HCT116 (cell line): Measurements from ENCODE around the gene PREB. TPM values are rescaled to one million over a fixed set of nuclear protein-coding genes. Genes with fewer than 3 reads are reported as not detected.

Experiments used
- ATAC-seq: fragments of 200-7000 bp; cut with Tn5 transposase; 2 replicates; pipeline ENCODE4 v1.9.1; 2020; ENCODE audit warnings: mild to moderate bottlenecking, moderate library complexity
- BruUV-seq: library from RNA; stranded (reverse); fragments of 400-500 nt; replicated peaks from 2 replicates; lab custom pipeline; 2021; lab: Mats Ljungman, UMichigan
- CTCF ChIA-PET: fragments of 300-600 bp; sonication (Branson Sonifier 250); formaldehyde crosslinking; loops from one replicate; lab custom pipeline; 2021; ENCODE audit warnings: antibody characterized with exemption; lab: Charles Lee
- POLR2A ChIA-PET: fragments of 300-600, 350-600 bp; sonication (Branson Sonifier 250); formaldehyde crosslinking; loops from one replicate; lab custom pipeline; 2021; ENCODE audit warnings: antibody characterized with exemption; lab: Charles Lee
- RAD21 ChIA-PET, 2 experiments: fragments of 300-600 bp; sonication (Branson Sonifier 250); formaldehyde crosslinking; loops; one replicate each; lab custom pipeline; 2023; ENCODE audit warnings: low total read pairs in 2 of 2; ENCODE audit not compliant: uncharacterized antibody in 2 of 2, unreplicated experiment in 2 of 2, low non-redundant PET in 1 of 2; lab: Charles Lee
- DNase-seq: peaks from one replicate; pipeline ENCODE4 v3.0.0-alpha.2; 2010; ENCODE audit warnings: low read depth, low spot score
- H2AFZ ChIP-seq: fragments of 200-600 bp; shearing (Covaris generic), sonication (generic); 2 replicates; pipeline ENCODE4 v1.6.1; 2017; ENCODE audit warnings: low read depth, mixed run types, mixed read lengths, antibody characterized with exemption, low read length; ENCODE audit not compliant: poor library complexity, severe bottlenecking
- H3K27ac ChIP-seq: 2 replicates; pipeline ENCODE4 v1.5.1; 2012; ENCODE audit warnings: low read depth, low read length
- H3K27me3 ChIP-seq: fragments of 200-600 bp; sonication (generic); 2 replicates; pipeline ENCODE4 v1.6.1; 2016; ENCODE audit warnings: mixed run types, low read length, mixed read lengths; ENCODE audit not compliant: insufficient read depth
- H3K36me3 ChIP-seq, 2 experiments: fragments of 200-500 bp in 1 of 2; fragments of 200-600 bp in 1 of 2; sonication (Bioruptor generic) in 1 of 2; sonication (generic) in 1 of 2; 2 replicates each; pipeline versions ENCODE4 v1.5.1 to v1.6.1; 2014 to 2016; ENCODE audit warnings: low read length in 2 of 2, inconsistent platforms in 1 of 2, mixed read lengths in 1 of 2, mixed run types in 1 of 2; ENCODE audit not compliant: insufficient read depth in 2 of 2, control insufficient read depth in 1 of 2
- H3K4me1 ChIP-seq, 2 experiments: fragments of 200-600 bp in 1 of 2; sonication (generic) in 1 of 2; 2 replicates each; pipeline versions ENCODE4 v1.5.1 to v1.6.1; 2012 to 2017; ENCODE audit warnings: low read length in 2 of 2, inconsistent platforms in 1 of 2, mild to moderate bottlenecking in 1 of 2, mixed read lengths in 1 of 2, mixed run types in 1 of 2, moderate library complexity in 1 of 2; ENCODE audit not compliant: insufficient read depth in 2 of 2, control insufficient read depth in 1 of 2
- H3K4me2 ChIP-seq: fragments of 200-600 bp; sonication (generic); 2 replicates; pipeline ENCODE4 v1.6.1; 2017; ENCODE audit warnings: mixed run types, low read length, mixed read lengths
- H3K4me3 ChIP-seq, 2 experiments: fragments of 200-600 bp in 1 of 2; sonication (generic) in 1 of 2; replicated peaks in 1 of 2; 2 replicates each; pipeline ENCODE4 v1.5.1; 2011 to 2016; ENCODE audit warnings: low read length in 2 of 2, control low read depth in 1 of 2, low read depth in 1 of 2, mild to moderate bottlenecking in 1 of 2, mixed read lengths in 1 of 2, mixed run types in 1 of 2
- H3K79me2 ChIP-seq: fragments of 200-600 bp; sonication (generic); 2 replicates; pipeline ENCODE4 v1.6.1; 2017; ENCODE audit warnings: mild to moderate bottlenecking, mixed run types, low read length, moderate library complexity, mixed read lengths; ENCODE audit not compliant: insufficient read depth
- H3K9ac ChIP-seq: fragments of 200-600 bp; sonication (generic); 2 replicates; pipeline ENCODE4 v1.6.1; 2016; ENCODE audit warnings: low read length, mixed read lengths
- H3K9me2 ChIP-seq: fragments of 200-600 bp; sonication (generic), shearing (Covaris generic); 2 replicates; pipeline ENCODE4 v1.6.1; 2017; ENCODE audit warnings: mixed run types, mild to moderate bottlenecking, moderate library complexity; ENCODE audit not compliant: insufficient read depth
- H3K9me3 ChIP-seq, 2 experiments: fragments of 200-500 bp in 1 of 2; fragments of 200-600 bp in 1 of 2; sonication (Bioruptor generic) in 1 of 2; sonication (generic) in 1 of 2; 2 replicates each; pipeline ENCODE4 v1.6.1; 2014 to 2017; ENCODE audit warnings: low read length in 2 of 2, mixed read lengths in 2 of 2, inconsistent platforms in 1 of 2, low read depth in 1 of 2, mild to moderate bottlenecking in 1 of 2, mixed run types in 1 of 2, moderate library complexity in 1 of 2; ENCODE audit not compliant: control insufficient read depth in 1 of 2, insufficient read depth in 1 of 2
- H4K20me1 ChIP-seq: fragments of 200-600 bp; sonication (generic), shearing (Covaris generic); 2 replicates; pipeline ENCODE4 v1.6.1; 2017; ENCODE audit warnings: mixed run types, mild to moderate bottlenecking, moderate library complexity; ENCODE audit not compliant: insufficient read depth
- CBX3 ChIP-seq: IDR thresholded peaks from 2 replicates; pipeline ENCODE4 v1.6.1; 2012; ENCODE audit warnings: low read depth
- CEBPB ChIP-seq: IDR thresholded peaks from 2 replicates; pipeline ENCODE4 v1.6.1; 2012; ENCODE audit warnings: low read depth
- EZH2phosphoT487 ChIP-seq: fragments of 200-600 bp; IDR thresholded peaks from 2 replicates; pipeline ENCODE4 v1.6.1; 2018; ENCODE audit warnings: antibody characterized with exemption, borderline replicate concordance
- FOSL1 ChIP-seq: IDR thresholded peaks from 2 replicates; pipeline ENCODE4 v1.6.1; 2012; ENCODE audit warnings: low read depth
- JUND ChIP-seq: IDR thresholded peaks from 2 replicates; pipeline ENCODE4 v1.6.1; 2012
- POLR2A ChIP-seq: IDR thresholded peaks from 2 replicates; pipeline ENCODE4 v1.7.0; 2011; ENCODE audit warnings: borderline replicate concordance; ENCODE audit not compliant: insufficient read depth, insufficient read length; ENCODE audit errors: extremely low read depth
- POLR2AphosphoS5 ChIP-seq: IDR thresholded peaks from 2 replicates; pipeline ENCODE4 v1.6.1; 2011; ENCODE audit warnings: mild to moderate bottlenecking, low read depth, low read length, moderate library complexity
- SIN3A ChIP-seq: IDR thresholded peaks from 2 replicates; pipeline ENCODE4 v1.6.1; 2012; ENCODE audit warnings: low read depth
- SP1 ChIP-seq: IDR thresholded peaks from 2 replicates; pipeline ENCODE4 v1.6.1; 2012; ENCODE audit warnings: low read depth
- SRF ChIP-seq: IDR thresholded peaks from 2 replicates; pipeline ENCODE4 v1.6.1; 2012; ENCODE audit warnings: low read depth
- TCF7L2 ChIP-seq: IDR thresholded peaks from 2 replicates; pipeline ENCODE4 v1.7.0; 2011; ENCODE audit warnings: borderline replicate concordance, inconsistent platforms; ENCODE audit not compliant: insufficient read depth, insufficient read length; ENCODE audit errors: extremely low read depth
- YY1 ChIP-seq: IDR thresholded peaks from 2 replicates; pipeline ENCODE4 v1.6.1; 2011; ENCODE audit warnings: low read length, low read depth, moderate library complexity, mild to moderate bottlenecking; ENCODE audit not compliant: insufficient replicate concordance; ENCODE audit errors: extremely low read depth
- ZBTB33 ChIP-seq: IDR thresholded peaks from 2 replicates; pipeline ENCODE4 v1.6.1; 2011; ENCODE audit warnings: mild to moderate bottlenecking, low read length, moderate library complexity; ENCODE audit not compliant: insufficient replicate concordance; ENCODE audit errors: extremely low read depth
- ZFX ChIP-seq: fragments of 450-650 bp; IDR thresholded peaks from 2 replicates; pipeline ENCODE4 v1.6.1; 2017
- ZNF274 ChIP-seq: fragments of 200-500 bp; sonication (Bioruptor generic); IDR thresholded peaks from 2 replicates; pipeline ENCODE4 v1.6.1; 2014; ENCODE audit warnings: mild to moderate bottlenecking, low read depth, low read length, inconsistent platforms
- intact Hi-C: fragments of 100-400 bp; cut with micrococcal nuclease; formaldehyde crosslinking; loops from 2 replicates; pipeline ENCODE4 v1.10.0; 2022
- total RNA-seq: library from RNA; stranded (reverse); gene quantifications from one replicate; pipeline ENCODE4 v1.2.1, GENCODE V29; 2021; ENCODE audit not compliant: unreplicated experiment
- TF ChIP-seq, protein P1 (sequence below): IDR thresholded peaks from 2 replicates; pipeline ENCODE4 v1.6.1; 2012
- TF ChIP-seq, protein P2 (sequence below): IDR thresholded peaks from 2 replicates; pipeline ENCODE4 v1.6.1; 2012
- TF ChIP-seq, protein P3 (sequence below), 3 experiments: fragments of 200-600 bp in 1 of 3; sonication (generic) in 1 of 3; IDR thresholded peaks in 2 of 3; conservative IDR thresholded peaks in 1 of 3; 2 replicates each; pipeline ENCODE4 v1.5.1; 2012 to 2017; ENCODE audit warnings: low read depth in 2 of 3, low read length in 2 of 3, antibody characterized with exemption in 1 of 3, borderline replicate concordance in 1 of 3, control low read depth in 1 of 3, mild to moderate bottlenecking in 1 of 3, mixed read lengths in 1 of 3, mixed run types in 1 of 3, moderate library complexity in 1 of 3; ENCODE audit not compliant: insufficient read depth in 1 of 3

Gene PREB
- total RNA-seq, 1 experiment from 2014 or later = 54.2 TPM

GRCh38 chr2:27085673-27086089 is 48.8 kb downstream of the PREB start (continued):
- TF ChIP-seq ZBTB33 = no peak

GRCh38 chr2:27085062-27085672 is 49.3 kb downstream of the PREB start:
- intact Hi-C loops = loop anchor here (1.0 kb wide), 1 partner anchor 124 kb away; no protein-coding TSS in a partner anchor
- TSS peak; percentile 82 for BruUV-seq
- ATAC-seq = no peak

More at GRCh38 chr2:27085062-27085672, 49.3 kb downstream of the PREB start:
- Histone ChIP-seq H3K4me1 (peaks cover 13 to 42% of the 10 kb centered on the region in 2 experiments), H3K4me3 (peak overlapping the region; percentile 57 to 61), H3K4me2 (peak overlapping the region; percentile 98), H2AFZ (no peak overlapping the region), H3K27ac (peak overlapping the region; percentile 77), H3K9ac (peak overlapping the region; percentile 79), H3K9me3 (no peaks in the 10 kb centered on the region), H3K27me3 (no peaks in the 10 kb centered on the region), H3K36me3 (no peaks in the 10 kb centered on the region), H3K9me2 (no peaks in the 10 kb centered on the region), H4K20me1 (no peaks in the 10 kb centered on the region), H3K79me2 (no peaks in the 10 kb centered on the region)
- ChIA-PET CTCF (interaction anchor here (0.6 to 3.1 kb wide), 6 partner anchors 24 to 239 kb away, joined by 3 to 15 read pairs (median 4); no protein-coding TSS in a partner anchor), RAD21 (interaction anchor here in 1 of 2 experiments (0.9 kb wide), 1 partner anchor 124 kb away, joined by 4 read pairs; no protein-coding TSS in a partner anchor), POLR2A (no interaction called here)
- no peak for DNase-seq
- TF ChIP-seq, protein P1, sequence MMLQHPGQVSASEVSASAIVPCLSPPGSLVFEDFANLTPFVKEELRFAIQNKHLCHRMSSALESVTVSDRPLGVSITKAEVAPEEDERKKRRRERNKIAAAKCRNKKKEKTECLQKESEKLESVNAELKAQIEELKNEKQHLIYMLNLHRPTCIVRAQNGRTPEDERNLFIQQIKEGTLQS = no peak
- TF ChIP-seq ZNF274 = no peak
- TF ChIP-seq POLR2AphosphoS5 = no peak
- TF ChIP-seq YY1 = no peak
- no peak for TF ChIP-seq FOSL1
- no peak for TF ChIP-seq POLR2A
- TF ChIP-seq CEBPB = no peak
- no peak for TF ChIP-seq TCF7L2
- TF ChIP-seq, protein P2, sequence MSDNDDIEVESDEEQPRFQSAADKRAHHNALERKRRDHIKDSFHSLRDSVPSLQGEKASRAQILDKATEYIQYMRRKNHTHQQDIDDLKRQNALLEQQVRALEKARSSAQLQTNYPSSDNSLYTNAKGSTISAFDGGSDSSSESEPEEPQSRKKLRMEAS = no peak
- TF ChIP-seq ZBTB33 = no peak
- no peak for TF ChIP-seq ZFX
- TF ChIP-seq SRF = no peak
- no peak for TF ChIP-seq JUND
- TF ChIP-seq CBX3 = no peak
- TF ChIP-seq SP1 = no peak
- TF ChIP-seq SIN3A = no peak
- TF ChIP-seq, protein P3, sequence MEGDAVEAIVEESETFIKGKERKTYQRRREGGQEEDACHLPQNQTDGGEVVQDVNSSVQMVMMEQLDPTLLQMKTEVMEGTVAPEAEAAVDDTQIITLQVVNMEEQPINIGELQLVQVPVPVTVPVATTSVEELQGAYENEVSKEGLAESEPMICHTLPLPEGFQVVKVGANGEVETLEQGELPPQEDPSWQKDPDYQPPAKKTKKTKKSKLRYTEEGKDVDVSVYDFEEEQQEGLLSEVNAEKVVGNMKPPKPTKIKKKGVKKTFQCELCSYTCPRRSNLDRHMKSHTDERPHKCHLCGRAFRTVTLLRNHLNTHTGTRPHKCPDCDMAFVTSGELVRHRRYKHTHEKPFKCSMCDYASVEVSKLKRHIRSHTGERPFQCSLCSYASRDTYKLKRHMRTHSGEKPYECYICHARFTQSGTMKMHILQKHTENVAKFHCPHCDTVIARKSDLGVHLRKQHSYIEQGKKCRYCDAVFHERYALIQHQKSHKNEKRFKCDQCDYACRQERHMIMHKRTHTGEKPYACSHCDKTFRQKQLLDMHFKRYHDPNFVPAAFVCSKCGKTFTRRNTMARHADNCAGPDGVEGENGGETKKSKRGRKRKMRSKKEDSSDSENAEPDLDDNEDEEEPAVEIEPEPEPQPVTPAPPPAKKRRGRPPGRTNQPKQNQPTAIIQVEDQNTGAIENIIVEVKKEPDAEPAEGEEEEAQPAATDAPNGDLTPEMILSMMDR (IDR thresholded peaks at IDR 0.05 in 2 of 3, conservative IDR thresholded peaks at IDR 0.05 in 1 of 3; ENCODE audit: borderline replicate concordance in 1 of 3, insufficient read depth in 1 of 3, low read depth in 2 of 3, low read length in 2 of 3) = no peak
- no peak for TF ChIP-seq EZH2phosphoT487
